Activated naive CD4-positive, alpha-beta T cell treated with anti-CD3 and anti-CD28 coated beads for 36 hours (primary cell): ENCODE data around the gene ADCY3. TPM values are rescaled to one million over a fixed set of nuclear protein-coding genes. Genes with fewer than 3 reads are reported as not detected.

Source experiments
- CTCF ChIA-PET: fragments of 350-600 bp; sonication (Branson Sonifier 250); formaldehyde crosslinking; loops from one replicate; lab custom pipeline; 2021; ENCODE audit warnings: antibody characterized with exemption; lab: Charles Lee
- DNase-seq: peaks from one replicate; pipeline ENCODE4 v3.0.0-alpha.2; 2020
- H3K27ac Mint-ChIP-seq: one replicate; pipeline ENCODE4 v1.8.0; 2021; ENCODE audit warnings: mild to moderate bottlenecking, mixed read lengths
- H3K27me3 Mint-ChIP-seq: one replicate; pipeline ENCODE4 v1.8.0; 2021; ENCODE audit warnings: low read depth, mixed read lengths
- H3K36me3 Mint-ChIP-seq: one replicate; pipeline ENCODE4 v1.8.0; 2021; ENCODE audit warnings: low read depth, mixed read lengths
- H3K4me1 Mint-ChIP-seq: one replicate; pipeline ENCODE4 v1.8.0; 2021; ENCODE audit warnings: low read depth, mixed read lengths
- H3K4me3 Mint-ChIP-seq: one replicate; pipeline ENCODE4 v1.8.0; 2021; ENCODE audit warnings: mild to moderate bottlenecking, moderate library complexity, mixed read lengths
- H3K9me3 Mint-ChIP-seq: one replicate; pipeline ENCODE4 v1.8.0; 2021; ENCODE audit warnings: mixed read lengths
- intact Hi-C: fragments of 100-400 bp; cut with micrococcal nuclease; formaldehyde crosslinking; loops from one replicate; pipeline ENCODE4 v1.15.1; 2023
- total RNA-seq, 2 experiments: library from RNA; stranded (reverse); gene quantifications; one replicate each; pipeline ENCODE4 v1.2.3, GENCODE V29; 2021

Gene ADCY3
- total RNA-seq, 2 experiments from 2014 or later = 44.8 to 49.9 TPM

DNA sequence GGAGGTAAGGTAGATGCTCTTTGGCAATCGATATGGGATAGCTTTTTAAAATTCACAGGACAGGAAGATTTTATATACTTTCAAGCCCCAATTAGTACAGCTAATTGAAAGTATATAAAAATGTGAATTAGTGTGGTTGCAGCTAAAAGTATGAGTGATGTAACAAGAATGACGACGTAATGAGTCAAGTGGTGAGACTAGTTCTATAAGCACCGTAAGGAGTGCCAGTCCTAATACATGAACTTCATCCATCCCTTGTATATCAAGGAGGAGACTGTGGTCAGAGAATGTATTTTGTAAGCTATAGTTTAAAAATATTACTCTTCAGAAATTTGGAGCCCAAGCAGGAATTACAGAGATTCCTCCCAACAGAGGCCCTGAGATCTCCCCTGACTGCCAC, 25.9 kb upstream of the ADCY3 start:
- Mint-ChIP-seq H3K27me3 (no peaks in the 10 kb centered on the region), H3K36me3 (peaks cover 6% of the 10 kb centered on the region), H3K27ac (no peak overlapping the region), H3K4me3 (no peak overlapping the region), H3K9me3 (no peaks in the 10 kb centered on the region), H3K4me1 (no peaks in the 10 kb centered on the region)
- intact Hi-C loops = no loop called here
- DNase-seq = no peak
- CTCF ChIA-PET = interaction anchor here (0.7 to 1.5 kb wide), 2 partner anchors 324 to 535 kb away, joined by 3 read pairs; no protein-coding TSS in a partner anchor

DNA sequence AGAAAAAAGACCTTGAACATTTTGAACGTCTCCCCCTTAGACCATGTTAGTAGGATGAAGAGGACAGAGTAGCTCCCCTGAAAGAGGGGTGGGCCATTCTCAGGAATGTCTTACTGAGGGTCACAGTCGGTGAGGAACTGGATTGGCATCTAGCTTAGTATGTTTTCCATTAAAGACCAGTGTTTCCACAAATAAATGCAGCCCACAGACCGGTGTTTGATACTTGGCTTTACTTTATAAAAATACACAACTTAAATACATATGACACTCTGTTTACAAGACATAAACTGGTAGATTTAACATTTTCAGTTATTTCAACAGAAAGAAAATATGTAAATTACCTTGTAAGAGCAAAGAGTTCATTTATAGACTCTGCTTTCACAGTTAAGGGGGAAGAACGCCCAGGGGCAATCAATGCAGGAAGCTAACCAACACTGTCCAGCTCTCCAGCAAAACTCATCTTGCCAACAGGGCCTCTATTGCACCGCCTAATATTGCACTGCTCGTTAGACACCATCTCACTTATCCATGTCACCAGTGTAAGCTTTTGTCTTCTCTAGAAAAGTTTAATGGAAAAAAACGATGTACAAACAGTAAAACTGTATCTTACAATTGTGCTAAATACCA, 23.5 kb upstream of the ADCY3 start:
- intact Hi-C loops = no loop called here
- H3K4me1 Mint-ChIP-seq = no peaks in the 10 kb centered on the region
- no peak for DNase-seq
- no peak overlapping the region for H3K4me3 Mint-ChIP-seq
- no peak overlapping the region for H3K27ac Mint-ChIP-seq
- H3K27me3 Mint-ChIP-seq = no peaks in the 10 kb centered on the region
- H3K9me3 Mint-ChIP-seq = no peaks in the 10 kb centered on the region
- CTCF ChIA-PET = interaction anchor here (1.0 to 1.4 kb wide), 2 partner anchors 9 to 51 kb away, joined by 3 read pairs; no protein-coding TSS in a partner anchor
- peaks cover 6% of the 10 kb centered on the region for H3K36me3 Mint-ChIP-seq

DNA sequence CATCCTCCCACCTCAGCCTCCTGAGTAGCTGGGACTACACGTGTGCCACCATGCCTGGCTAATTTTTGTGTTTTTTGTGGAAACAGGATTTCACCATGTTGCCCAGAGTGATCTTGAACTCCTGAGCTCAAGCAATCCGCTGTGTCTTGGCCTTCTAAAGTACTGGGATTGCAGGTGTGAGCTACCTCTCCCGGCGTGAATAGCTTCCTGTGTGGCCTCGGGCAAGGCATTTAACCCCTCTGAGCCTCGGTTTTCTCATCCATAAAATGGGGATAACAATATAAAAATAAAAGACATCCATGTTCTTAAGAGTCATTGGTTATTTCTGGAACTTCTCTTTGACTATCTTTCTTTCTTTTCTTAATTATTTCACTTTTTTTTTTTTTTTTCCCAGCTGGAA, 19.3 kb upstream of the ADCY3 start:
- Mint-ChIP-seq H3K27me3 (no peaks in the 10 kb centered on the region), H3K9me3 (no peaks in the 10 kb centered on the region), H3K36me3 (no peaks in the 10 kb centered on the region), H3K4me3 (no peak overlapping the region), H3K4me1 (no peaks in the 10 kb centered on the region), H3K27ac (no peak overlapping the region)
- CTCF ChIA-PET = no interaction called here
- no peak for DNase-seq
- intact Hi-C loops = no loop called here

DNA sequence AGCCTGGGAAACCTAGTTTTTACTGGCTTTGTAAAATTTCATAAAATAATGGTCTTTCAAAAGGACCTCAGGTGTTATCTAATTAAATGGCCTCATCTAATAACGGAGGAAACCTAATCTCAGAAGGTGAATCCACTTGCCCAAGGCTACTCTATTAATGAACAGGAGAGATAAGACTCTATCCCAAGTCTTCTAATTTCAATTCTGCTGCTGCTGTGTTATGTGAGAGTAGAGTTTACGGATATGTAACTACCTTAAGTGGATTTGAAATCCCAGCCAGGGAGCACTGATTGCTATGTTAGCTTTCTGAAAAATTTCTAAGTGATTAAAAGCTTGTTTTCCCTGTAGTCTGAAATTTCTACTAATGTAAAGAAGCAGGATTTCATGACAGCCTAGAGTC, 17.2 kb upstream of the ADCY3 start:
- intact Hi-C loops = no loop called here
- H3K27me3 Mint-ChIP-seq = no peaks in the 10 kb centered on the region
- H3K4me1 Mint-ChIP-seq = no peaks in the 10 kb centered on the region
- DNase-seq = no peak
- H3K9me3 Mint-ChIP-seq = no peaks in the 10 kb centered on the region
- CTCF ChIA-PET = no interaction called here
- no peak overlapping the region for H3K27ac Mint-ChIP-seq
- no peak overlapping the region for H3K4me3 Mint-ChIP-seq
- no peaks in the 10 kb centered on the region for H3K36me3 Mint-ChIP-seq

DNA sequence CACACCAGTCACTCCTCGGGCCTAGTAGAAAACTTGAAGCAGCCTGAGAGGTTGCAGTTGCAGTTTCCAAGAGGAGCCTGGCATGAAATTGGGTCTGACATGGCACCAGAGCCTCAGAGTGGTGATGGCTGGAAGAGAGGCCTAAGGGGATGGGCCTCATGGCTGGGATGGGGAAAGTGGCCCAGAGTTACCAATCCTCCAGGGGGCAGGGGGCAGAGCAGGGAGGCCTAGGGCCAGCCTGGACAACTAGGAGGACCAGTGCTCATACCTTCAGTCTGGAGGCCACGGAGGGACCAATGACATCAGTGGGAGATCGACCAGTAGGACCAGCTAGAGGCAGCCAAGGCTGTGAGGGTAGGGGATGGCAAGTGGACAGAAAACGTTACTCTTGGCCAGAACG, 15.1 kb upstream of the ADCY3 start:
- Mint-ChIP-seq H3K36me3 (no peaks in the 10 kb centered on the region), H3K27me3 (no peaks in the 10 kb centered on the region), H3K27ac (no peak overlapping the region), H3K4me1 (peaks cover 6% of the 10 kb centered on the region), H3K9me3 (no peaks in the 10 kb centered on the region), H3K4me3 (no peak overlapping the region)
- intact Hi-C loops = no loop called here
- CTCF ChIA-PET = no interaction called here
- DNase-seq = no peak

DNA sequence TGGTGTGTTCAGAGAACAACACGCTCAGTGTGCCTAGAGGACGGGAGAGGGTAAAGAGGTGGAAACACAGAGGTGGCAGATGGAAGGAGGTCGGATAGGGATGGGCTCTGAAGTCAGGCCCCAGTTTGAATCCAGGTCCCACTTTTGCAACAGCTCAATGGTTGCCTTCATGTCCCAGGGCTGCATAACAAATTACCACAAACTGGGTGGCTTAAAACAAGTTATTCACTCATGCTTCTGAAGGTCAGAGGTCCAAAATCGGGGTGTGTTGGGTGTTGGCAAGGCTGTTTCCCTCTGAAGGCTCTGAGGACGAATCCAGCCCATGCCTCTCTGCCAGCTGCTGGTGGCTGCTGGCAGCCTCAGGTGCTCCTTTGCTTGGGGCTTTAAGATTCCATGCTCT, 12.7 kb upstream of the ADCY3 start:
- H3K27ac Mint-ChIP-seq = no peak overlapping the region
- peaks cover 6% of the 10 kb centered on the region for H3K4me1 Mint-ChIP-seq
- no peaks in the 10 kb centered on the region for H3K27me3 Mint-ChIP-seq
- H3K9me3 Mint-ChIP-seq = no peaks in the 10 kb centered on the region
- no peak overlapping the region for H3K4me3 Mint-ChIP-seq
- CTCF ChIA-PET = interaction anchor here (0.6 kb wide), 1 partner anchor 524 kb away, joined by 3 read pairs; no protein-coding TSS in a partner anchor
- H3K36me3 Mint-ChIP-seq = no peaks in the 10 kb centered on the region
- no peak for DNase-seq
- intact Hi-C loops = no loop called here

DNA sequence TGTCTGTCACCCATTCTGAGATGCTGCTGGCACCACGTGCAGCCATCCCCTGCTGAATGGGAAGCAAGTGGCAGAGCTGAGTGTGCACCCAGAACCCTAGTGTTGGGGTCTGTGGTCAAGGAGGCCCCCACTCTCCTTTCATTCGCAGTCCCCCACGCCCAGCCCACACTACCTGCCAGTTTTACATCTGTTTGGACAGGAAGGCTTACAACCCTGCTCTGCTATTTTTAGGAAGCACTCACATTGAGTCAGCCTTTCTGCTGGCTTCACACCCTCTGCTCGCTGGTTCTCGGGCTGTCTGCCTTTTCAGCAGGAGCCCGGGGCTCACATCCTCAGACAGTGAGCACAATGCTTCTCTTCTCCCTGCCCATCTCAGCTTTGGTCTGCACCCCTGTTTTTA, 10.7 kb upstream of the ADCY3 start:
- CTCF ChIA-PET = interaction anchor here (0.6 kb wide), 1 partner anchor 196 kb away, joined by 4 read pairs; no protein-coding TSS in a partner anchor
- no peak overlapping the region for H3K4me3 Mint-ChIP-seq
- peak; percentile 28 for DNase-seq
- no peaks in the 10 kb centered on the region for H3K27me3 Mint-ChIP-seq
- H3K4me1 Mint-ChIP-seq = peaks cover 6% of the 10 kb centered on the region
- no peak overlapping the region for H3K27ac Mint-ChIP-seq
- intact Hi-C loops = no loop called here
- no peaks in the 10 kb centered on the region for H3K9me3 Mint-ChIP-seq
- H3K36me3 Mint-ChIP-seq = no peaks in the 10 kb centered on the region

DNA sequence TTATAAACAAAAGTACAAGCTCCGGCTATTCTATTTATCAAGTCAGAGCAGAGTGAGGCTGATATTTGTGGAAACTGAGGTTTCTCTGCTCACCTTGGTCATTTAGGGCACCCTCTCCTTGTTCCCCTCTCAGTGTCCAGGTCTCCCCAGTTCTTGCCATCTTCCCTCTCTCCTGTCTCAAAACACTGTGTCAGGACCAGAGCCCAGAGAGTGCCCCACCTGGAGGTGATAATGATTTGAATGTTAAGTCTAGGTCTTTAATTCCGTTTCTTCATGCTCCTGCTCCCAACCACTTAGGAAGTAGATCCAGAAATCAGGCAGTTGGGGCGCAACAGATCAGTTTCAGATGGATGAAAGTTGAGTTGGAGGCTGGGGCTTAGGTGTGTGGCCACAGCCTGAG, 9.2 kb upstream of the ADCY3 start:
- no peak for DNase-seq
- Mint-ChIP-seq H3K4me3 (no peak overlapping the region), H3K36me3 (no peaks in the 10 kb centered on the region), H3K27me3 (no peaks in the 10 kb centered on the region), H3K4me1 (peaks cover 6% of the 10 kb centered on the region), H3K9me3 (no peaks in the 10 kb centered on the region), H3K27ac (no peak overlapping the region)
- CTCF ChIA-PET = interaction anchor here (0.7 kb wide), 1 partner anchor 35 kb away, joined by 4 read pairs; no protein-coding TSS in a partner anchor
- intact Hi-C loops = loop anchor here (10.0 kb wide), 1 partner anchor 354 kb away; no protein-coding TSS in a partner anchor

DNA sequence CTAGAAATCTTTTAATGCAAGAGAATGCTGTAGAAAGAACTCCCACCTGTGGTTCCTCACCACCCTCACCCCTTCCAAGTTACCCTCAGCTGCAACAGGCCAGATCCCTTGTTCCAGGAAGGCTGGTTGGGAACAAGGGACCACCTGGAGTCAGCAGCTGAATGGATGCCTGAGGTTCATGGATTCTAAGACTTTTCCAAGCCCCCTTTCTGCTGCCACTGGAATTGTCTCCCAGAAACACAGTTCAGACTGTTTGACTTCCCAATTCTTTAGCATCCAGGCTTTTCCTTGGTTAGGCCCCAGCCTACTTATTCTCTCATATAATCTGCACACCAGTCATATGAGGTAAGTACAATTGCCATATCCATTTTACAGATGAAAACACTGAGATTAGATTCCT, 8.0 kb upstream of the ADCY3 start:
- CTCF ChIA-PET = no interaction called here
- Mint-ChIP-seq H3K4me3 (no peak overlapping the region), H3K27me3 (no peaks in the 10 kb centered on the region), H3K36me3 (no peaks in the 10 kb centered on the region), H3K27ac (no peak overlapping the region), H3K9me3 (no peaks in the 10 kb centered on the region), H3K4me1 (peaks cover 6% of the 10 kb centered on the region)
- no peak for DNase-seq
- intact Hi-C loops = loop anchor here (10.0 kb wide), 1 partner anchor 353 kb away; no protein-coding TSS in a partner anchor

DNA sequence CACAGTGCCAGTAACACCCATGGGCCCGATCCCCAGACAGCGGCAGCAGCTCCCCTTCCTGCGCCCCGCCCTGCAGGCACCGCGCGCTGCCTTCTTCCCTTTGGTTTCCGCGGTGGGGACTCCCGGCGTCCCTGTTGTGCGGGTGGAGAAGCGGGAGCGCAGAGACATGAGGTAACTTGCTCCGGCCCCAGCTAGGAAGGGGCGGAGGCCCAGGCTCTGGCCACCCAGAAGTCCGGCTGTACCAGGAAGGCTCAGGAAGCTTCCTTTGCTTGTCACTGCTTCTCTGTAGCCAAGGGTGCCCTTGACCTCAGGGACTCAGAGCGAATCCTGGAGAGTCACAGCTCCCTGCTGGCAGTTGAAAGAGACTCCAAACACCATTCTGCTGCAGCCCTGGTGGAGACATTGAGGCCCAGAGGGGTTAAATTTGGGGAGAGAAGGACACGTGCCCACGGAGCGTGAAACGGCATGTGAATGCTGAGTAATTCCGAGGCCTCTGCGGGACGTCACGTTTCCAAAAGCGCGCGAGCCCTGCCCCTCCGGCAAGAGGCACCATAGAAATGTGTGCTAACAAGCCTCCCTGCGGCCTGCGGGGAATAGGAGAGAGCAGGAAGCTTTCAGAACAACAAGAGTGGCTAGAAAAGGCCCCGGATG, 6.7 kb upstream of the ADCY3 start:
- H3K27ac Mint-ChIP-seq = peak overlapping the region; percentile 62

DNA sequence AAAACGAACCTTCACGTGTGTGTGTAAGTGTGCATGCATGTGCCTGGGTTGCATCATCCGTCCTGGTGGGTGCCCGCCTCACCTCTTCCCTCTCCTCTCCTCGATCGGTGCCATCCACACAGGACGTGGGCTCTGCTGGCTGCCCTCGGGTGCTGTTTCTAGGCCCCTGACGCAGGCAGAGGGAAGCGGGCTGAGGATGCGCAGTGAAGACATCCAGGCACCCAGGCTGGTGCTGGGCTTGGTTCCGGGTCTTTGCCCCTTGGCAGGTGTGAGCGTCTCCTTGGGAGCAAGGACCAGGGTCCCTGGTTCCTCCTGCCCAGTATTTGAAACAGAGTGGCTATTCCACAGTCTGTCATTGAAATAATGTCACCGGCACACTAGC, 6.2 kb upstream of the ADCY3 start:
- no peaks in the 10 kb centered on the region for H3K36me3 Mint-ChIP-seq
- DNase-seq = no peak
- peaks cover 6% of the 10 kb centered on the region for H3K4me1 Mint-ChIP-seq
- H3K27ac Mint-ChIP-seq = no peak overlapping the region
- H3K4me3 Mint-ChIP-seq = no peak overlapping the region
- CTCF ChIA-PET = interaction anchor here (0.7 kb wide), 1 partner anchor 104 kb away, joined by 3 read pairs; no protein-coding TSS in a partner anchor
- intact Hi-C loops = loop anchor here (10.0 kb wide), 1 partner anchor 351 kb away; no protein-coding TSS in a partner anchor
- H3K27me3 Mint-ChIP-seq = no peaks in the 10 kb centered on the region
- no peaks in the 10 kb centered on the region for H3K9me3 Mint-ChIP-seq

More for the DNA sequence above, 6.7 kb upstream of the ADCY3 start:
- Mint-ChIP-seq H3K27me3 (no peaks in the 10 kb centered on the region), H3K9me3 (no peaks in the 10 kb centered on the region), H3K4me3 (no peak overlapping the region), H3K36me3 (no peaks in the 10 kb centered on the region), H3K4me1 (peaks cover 6% of the 10 kb centered on the region)
- DNase-seq = peak; percentile 84
- intact Hi-C loops = loop anchor here (10.0 kb wide), 1 partner anchor 352 kb away; no protein-coding TSS in a partner anchor
- CTCF ChIA-PET = interaction anchor here (0.6 to 0.7 kb wide), 2 partner anchors 99 to 105 kb away, joined by 3 read pairs; no protein-coding TSS in a partner anchor

DNA sequence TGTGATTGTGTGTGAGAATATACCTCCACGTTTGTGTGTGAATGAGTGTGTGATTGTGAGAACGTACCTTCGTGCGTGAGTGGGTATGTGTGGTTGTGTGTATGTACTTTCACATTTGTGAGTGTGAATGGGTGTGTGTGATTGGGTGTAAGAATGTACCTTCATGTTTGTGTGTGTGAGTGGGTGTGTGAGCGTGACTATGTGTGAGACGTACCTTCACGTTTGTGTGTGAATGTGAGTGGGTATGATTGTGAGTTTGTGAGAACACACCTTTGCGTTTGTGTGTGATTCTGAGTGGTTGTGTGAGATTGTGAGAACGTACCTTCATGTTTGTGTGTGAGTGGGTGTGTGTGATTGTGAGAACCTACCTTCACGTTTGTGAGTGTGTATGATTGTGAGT, 5.8 kb upstream of the ADCY3 start:
- H3K9me3 Mint-ChIP-seq = no peaks in the 10 kb centered on the region
- intact Hi-C loops = loop anchor here (10.0 kb wide), 1 partner anchor 351 kb away; no protein-coding TSS in a partner anchor
- no peak overlapping the region for H3K4me3 Mint-ChIP-seq
- H3K36me3 Mint-ChIP-seq = no peaks in the 10 kb centered on the region
- H3K27ac Mint-ChIP-seq = no peak overlapping the region
- no peak for DNase-seq
- CTCF ChIA-PET = no interaction called here
- H3K4me1 Mint-ChIP-seq = peaks cover 6% of the 10 kb centered on the region
- no peaks in the 10 kb centered on the region for H3K27me3 Mint-ChIP-seq
